ENCODE measurements around the gene ZNF276. TPM values are rescaled to one million over a fixed set of nuclear protein-coding genes. Genes with fewer than 3 reads are reported as not detected.
"Not testable (repeated sequence)": the region's sequence is repeated elsewhere in the genome, so short reads cannot be mapped to it uniquely, and the experiment has no call there.

The ZNF276 gene
- total RNA-seq, 1 experiment from 2014 or later, result 18.0 TPM

DNA sequence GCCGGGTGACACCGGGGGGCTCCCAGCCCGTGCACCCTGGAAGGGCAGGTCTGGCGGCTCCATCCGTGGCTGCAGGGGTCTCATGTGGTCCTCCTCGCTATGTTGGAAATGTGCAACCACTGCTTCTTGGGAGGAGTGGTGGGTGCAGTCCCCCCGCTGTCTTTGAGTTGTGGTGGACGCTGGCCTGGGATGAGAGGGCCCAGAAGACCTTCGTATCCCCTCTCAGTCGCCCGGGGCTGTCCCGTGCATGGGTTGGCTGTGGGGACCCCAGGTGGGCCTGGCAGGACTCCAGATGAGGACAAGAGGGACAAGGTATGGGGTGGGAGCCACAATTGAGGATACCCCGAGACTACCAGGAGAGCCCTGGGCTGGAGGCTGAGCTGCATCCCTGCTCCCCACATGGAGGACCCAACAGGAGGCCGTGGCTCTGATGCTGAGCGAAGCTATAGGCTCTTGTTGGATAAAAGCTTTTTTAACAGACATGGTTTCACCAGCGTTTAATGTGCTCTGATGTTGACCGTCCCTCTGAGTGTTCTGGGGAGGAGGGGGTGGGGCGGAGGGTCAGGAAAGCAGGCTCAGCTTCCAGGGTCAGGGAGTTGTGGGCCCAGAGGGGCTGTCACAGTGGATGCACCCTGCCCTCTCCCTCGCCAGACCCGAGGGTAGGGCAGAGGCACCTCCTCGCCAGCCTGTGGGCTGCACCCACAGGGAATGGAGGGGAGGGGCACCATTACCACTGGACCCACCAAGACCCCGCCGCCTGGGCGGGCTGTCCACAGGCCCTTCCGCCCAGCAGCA is 25.3 kb upstream of the ZNF276 start:
- no peak for DNase-seq (ENCODE audit: extremely low read depth, low read depth)

DNA sequence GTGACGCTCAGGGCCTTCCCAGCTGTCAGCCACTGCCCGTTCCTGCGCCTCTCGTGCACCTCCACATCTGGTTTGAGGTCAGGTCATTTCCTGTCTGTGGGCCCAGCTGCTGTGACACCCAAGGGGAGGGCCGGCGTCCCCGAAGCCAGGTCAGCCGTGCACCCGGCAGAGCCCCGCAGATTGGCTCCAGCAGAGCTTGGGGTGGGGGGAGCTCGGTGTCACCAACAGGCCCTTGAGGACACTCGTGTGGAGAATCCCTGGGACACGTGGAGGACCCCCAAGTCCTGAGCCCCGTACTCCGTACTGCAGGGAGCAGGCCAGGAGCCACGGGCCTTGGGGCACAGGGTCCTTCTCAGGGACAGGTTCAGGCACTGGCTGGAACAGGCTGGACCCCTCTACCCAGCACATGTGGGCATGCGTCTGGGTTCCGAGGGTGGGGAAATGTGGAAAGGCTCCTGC is 24.6 kb upstream of the ZNF276 start:
- no peak for DNase-seq (ENCODE audit: extremely low read depth, low read depth)

DNA sequence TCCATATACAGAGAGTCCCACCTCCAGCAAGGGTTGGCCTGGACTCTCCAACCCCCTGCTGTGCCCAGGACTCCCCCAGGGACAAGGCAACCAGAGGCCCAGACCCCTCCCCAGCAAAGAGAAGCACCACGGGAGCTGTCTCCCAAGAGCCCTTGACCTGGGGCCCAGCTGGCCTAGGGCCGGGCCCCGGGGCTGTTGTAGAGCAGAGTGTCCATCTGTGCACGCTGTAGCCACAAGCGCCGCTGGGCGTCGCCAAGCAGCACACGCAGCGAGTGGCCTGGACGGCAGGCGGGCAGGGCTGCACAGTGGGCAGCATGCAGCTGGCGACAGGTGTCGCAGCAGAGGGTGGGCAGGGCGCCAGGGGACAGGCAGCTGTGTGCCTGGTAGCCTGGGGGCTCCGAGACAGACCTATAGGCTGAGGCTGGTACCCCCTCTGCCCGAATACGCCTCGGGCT is 24.1 kb upstream of the ZNF276 start:
- DNase-seq (ENCODE audit: extremely low read depth, low read depth), result no peak

DNA sequence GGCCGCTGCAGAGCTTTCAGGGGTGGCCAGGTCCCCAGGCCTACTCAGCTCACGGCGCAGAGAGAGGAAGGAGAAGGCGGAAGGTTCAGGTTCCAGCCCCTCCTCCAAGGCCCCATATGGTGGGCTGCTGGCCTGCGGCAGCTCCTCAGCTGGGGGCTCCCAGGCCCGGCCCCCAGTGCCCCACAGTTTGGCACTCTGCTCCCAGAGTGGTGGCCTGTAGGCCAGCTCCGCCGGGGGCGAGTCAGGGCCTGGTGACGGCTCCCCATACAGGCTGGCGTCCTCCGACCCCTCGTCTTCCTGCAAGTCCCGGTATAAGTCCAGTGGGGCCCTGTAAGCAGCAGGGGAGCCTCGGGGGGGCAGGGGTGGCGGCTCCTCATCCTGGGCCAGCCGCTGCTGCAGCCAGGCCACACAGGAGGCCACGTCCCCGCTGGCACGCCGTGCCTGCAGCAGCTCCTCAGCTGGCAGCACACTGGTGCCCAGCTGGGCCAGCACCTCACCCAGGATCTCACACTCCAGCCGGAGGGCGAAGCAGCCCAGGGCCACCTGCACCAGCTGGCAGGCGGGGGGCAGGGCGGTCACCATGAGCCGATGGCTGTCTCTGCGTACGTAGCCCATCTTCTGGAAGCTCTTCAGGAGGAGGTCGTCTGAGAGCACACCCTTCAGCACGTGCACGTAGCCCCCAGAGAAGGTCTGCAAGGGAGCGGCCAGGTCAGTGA is 23.6 kb upstream of the ZNF276 start:
- no peak for DNase-seq (ENCODE audit: extremely low read depth, low read depth)

DNA sequence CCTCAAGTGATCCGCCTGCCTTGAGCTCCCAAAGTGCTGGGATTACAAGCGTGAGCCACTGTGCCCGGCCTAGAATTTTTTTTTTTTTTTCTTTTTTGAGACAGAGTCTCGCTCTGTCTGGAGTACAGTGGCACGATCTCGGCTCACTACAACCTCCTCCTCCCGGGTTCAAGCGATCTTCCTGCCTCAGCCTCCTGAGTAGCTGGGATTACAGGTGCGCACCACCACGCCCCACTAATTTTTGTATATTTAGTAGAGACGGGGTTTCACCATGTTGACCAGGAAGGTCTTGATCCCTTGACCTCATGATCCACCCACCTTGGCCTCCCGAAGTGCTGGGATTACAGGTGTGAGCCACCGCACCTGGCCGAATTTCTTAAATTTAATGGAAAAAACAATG is 22.6 kb upstream of the ZNF276 start:
- not testable (repeated sequence) for DNase-seq (ENCODE audit: extremely low read depth, low read depth)

DNA sequence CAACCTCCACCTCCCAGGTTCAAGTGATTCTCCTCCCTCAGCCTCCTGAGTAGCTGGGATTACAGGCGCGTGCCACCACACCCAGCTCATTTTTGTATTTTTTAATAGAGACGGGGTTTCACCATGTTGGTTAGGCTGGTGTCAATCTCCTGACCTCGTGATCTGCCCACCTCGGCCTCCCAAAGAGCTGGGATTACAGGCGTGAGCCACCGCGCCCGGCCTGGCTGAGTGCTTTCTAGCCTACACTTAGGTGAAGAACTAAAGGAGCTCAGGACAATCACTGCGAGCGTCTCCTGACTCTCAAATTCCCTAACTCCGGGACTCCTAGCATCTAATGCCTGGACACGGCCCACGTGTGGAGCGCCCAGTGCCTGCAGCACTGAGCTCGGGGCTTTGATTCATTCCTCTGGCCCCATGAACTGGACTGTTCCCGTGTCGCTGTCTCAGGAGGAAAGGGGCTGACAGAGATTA is 21.7 kb upstream of the ZNF276 start:
- DNase-seq (ENCODE audit: extremely low read depth, low read depth), result not testable (repeated sequence)

DNA sequence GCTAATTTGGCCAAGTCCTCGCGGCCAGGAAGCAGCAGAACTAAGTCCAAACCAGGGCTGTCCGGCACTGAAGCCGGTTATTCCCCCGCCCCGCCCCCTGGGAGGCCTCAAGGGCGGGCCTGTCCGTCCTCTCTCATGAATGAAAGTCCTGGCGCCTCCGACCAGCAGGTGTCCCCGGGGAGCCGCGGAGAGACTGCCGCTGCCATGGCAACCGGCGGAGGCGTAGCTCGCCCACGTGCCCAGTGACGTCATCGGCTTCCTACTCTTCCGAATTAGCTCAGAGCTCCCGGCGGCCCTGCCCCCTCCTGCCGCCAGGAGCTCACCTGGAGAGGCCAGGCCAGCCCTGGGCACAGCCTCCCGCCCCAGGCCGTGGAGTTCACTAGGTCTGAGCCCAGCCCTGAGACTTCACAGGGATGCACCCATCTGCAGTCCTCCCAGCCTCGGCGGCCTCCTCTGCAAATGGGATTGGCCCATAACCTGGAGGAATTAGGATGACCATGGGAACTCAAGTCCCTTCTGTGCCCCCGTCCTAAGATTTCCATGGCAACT is 21.2 kb upstream of the ZNF276 start:
- DNase-seq (ENCODE audit: extremely low read depth, low read depth), result peak; percentile 99

DNA sequence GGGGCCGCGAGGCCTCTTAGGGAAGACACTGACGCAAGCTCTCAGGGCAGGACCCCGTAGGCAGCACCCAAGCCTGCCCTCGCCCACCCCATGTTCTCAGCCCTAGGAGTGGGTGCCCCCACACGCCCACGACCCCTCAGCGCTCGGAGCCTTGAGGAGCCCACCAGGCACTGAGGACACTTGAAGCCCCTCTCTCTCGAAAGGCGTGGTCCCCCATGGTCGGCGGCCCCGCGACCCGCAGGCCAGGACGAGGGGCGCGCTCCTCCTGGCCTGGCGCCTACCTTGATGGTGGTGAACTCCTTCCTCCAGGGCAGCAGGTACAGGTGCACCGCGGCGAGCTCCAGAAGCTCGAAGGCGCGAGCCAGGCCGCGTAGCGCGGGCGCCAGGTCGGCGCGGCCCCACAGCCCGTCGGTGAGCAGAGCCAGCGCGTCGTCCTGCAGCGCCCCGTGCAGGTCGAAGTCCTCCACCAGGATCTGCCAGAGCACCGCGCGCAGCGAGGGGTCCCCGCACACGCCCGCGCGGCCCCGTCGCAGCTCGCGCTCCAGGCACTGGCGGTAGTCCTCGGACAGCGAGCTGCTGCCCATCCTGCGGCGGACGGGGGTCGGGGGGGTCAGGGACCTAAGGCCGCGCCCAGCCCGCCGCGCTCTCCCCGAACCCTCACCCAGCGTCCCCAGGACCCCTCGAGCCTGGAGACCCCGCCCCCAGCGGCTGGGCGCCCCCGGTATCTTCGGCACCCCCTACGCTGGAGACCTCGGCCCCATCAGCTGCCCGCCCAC is 20.5 kb upstream of the ZNF276 start:
- DNase-seq (ENCODE audit: extremely low read depth, low read depth), result peak; percentile 47

DNA sequence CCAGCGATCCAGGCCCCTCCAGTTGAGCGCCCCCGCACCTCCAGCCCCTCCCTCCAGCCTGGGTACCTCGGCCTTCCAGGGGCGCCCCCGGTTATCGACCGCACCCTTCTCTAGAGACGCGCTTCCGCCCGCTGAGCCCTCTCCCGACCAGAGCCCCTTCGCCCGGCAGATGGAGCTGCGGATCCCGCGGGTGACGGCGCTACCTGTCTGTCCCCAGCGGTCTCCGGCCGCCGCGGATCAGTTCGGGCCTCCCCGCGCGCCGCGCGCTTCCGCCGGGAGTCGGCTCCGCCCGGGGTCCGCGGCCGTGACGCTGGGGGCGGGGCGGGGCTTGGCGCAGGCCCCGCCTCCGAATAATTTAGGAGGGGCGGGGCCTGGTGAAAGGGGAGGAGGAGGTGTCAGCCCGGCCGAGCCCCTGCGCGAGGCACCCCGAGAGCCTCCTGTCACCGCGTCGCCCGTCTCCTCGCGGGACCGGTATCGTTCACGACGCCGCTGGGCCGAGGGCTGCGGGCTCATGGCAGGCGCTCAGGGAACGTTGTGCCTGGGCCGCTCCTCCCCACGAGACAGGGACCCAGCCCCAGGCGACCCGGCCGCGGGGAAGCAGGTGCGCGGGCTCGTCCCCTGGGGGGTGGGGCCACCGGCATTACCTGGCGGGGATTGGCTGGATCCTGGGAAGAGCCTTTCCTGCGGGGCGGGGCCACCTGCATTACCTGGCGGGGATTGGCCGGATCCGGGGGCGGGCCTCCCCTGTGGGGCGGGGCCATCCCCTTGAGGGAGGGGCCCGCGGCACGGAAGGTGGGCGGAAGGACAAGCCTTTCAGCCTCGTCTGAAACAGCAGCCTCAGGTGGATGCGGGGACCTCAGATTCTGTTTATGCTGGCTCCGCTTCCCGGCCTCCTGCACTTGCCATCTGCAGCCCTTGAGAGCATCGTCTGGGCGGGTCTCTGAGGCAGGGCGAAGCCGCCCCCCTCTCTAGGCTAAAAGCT is 19.6 kb upstream of the ZNF276 start, which contains the start of gene SPATA2L:
Gene SPATA2L (minus strand): TSS at position 281 of the 982 bp plus-strand sequence. CDS start 473 bp downstream, outside the sequence.
- peak; percentile 89 for DNase-seq (ENCODE audit: extremely low read depth, low read depth)

DNA sequence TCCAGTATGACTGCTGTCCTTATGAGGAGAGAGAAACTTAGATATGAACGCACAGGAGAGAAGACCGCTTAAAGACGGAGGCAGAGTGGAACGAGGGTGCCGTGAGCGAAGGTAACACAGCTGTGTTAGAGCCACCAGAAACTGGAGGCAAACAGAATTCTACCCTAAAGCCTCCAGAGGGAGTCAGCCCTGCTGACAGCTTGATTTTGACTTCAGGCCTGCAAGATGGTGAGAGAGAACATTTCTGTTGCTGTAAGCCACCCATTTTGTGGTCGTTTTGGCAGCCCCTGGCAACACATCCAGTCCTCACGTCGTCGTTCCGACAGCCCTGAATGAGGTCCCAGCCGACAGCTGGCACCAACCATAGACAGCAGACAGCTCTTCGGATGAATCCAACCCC is 17.1 kb upstream of the ZNF276 start:
- DNase-seq (ENCODE audit: extremely low read depth, low read depth), result no peak

DNA sequence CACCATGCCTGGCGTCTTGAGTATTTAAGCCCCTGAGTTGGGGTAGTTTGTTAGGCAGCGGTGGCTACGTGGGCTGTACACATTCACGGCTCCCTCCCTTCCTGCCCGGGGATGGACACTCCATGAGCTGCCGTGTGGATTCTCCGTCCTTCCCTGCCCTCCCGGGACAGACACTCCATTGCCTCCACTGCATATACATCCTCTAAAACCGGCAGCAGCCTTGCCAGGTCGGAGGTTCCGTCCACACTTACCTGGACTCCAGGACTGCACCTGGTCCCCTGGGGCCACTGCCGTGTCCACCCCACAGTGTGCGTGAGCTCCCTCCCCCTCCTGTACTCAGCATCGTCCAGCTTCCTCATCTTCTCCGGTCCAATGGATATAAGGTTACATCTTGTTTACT is 16.3 kb upstream of the ZNF276 start:
- DNase-seq (ENCODE audit: extremely low read depth, low read depth), result no peak

DNA sequence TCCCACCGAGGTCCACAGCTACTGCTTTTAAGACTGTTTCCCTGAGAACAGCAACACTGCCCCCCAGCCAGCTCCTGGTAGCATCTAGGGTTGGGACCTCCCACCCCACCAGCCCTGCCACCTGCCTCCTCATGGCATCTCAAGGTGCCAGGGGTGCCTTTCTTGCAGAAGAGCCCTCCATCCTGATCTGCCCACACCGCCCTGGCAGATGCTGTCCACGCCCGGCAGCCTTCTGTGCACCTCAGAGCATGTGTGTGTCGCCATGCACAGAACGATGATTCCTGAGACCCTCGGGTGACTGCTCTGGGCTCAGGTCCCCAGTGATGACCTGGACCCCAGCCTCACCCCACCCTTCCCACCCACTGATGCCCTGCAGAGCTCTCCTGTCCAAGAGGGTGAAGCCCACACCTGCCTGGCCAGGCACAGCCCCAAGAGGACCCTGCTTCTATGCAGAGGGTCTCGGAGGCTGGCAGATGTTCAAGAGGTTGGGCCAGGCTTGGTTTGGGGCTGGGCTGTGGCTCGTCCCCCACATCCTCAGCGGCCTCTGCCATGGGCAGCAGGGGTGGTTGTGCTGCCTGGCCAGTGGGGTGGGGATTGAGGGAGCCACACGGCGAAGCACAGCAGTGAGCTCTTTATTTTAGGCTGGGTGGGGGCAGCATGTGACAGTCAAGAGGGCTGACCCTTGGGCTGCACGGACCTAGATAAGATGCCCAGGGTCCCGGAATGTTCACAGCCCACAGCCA is 14.6 kb upstream of the ZNF276 start:
- no peak for DNase-seq (ENCODE audit: extremely low read depth, low read depth)

DNA sequence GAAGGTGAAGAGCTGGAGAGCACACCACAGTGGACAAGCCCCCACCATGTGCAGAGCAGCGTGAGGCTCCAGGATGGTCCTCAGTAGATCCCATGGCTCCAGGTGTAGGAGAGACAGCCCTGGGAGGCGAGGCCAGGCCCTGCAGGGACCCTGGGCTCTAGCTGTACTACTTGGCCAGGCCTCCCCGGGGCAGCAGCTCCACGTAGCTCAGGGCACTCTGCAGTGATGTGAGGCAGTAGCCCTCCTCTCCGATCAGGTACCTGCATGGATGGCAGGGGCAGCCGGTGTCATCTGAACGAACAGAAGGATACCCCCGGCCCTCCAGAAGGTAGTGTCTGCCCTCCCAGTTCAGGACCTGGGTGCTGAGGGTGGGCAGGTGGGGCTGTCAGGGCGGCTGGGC is 13.6 kb upstream of the ZNF276 start:
- DNase-seq (ENCODE audit: extremely low read depth, low read depth), result no peak

DNA sequence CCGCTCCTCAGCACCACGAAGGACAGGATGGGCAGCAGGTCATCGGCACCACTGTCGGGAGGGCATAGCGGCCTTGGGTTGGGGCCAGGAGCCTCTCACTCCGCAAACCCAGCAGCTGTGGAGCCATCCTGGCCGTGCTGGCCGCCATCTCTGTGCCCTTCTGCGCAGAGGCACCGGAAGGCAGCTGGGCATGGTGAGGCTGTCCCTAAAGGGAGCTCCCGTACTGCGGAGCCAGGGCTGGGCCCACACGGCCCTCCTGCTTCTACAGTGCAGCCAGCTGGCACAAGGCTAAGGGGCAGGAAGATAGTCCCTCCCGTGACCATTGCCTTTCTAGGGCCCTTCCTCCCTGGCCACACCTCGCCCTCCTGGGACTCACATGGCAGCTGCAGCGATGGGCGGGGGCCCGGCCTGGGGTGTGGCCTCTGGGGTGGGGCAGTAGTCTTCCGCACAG is 12.8 kb upstream of the ZNF276 start:
- DNase-seq (ENCODE audit: extremely low read depth, low read depth), result no peak

DNA sequence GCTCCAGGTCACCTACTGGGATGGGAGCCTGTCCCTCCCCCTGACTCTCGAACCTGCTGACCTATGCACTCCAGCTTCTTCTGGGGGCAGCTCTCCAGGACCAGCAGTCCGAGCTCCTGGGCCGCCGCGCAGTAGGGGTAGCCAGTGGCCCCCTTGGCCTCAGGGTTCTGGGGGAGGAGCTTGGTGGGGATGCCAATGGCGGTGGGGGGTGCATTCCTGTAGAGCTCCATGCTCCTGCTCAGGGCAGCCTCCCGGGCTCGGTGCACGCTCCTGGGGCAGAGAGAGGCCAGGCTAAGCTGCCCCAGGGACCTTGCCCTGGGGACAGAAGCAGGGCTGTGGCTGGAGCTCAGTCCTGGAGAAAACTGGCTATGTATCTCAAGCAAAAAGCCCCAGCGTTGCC is 12.2 kb upstream of the ZNF276 start:
- DNase-seq (ENCODE audit: extremely low read depth, low read depth), result no peak

DNA sequence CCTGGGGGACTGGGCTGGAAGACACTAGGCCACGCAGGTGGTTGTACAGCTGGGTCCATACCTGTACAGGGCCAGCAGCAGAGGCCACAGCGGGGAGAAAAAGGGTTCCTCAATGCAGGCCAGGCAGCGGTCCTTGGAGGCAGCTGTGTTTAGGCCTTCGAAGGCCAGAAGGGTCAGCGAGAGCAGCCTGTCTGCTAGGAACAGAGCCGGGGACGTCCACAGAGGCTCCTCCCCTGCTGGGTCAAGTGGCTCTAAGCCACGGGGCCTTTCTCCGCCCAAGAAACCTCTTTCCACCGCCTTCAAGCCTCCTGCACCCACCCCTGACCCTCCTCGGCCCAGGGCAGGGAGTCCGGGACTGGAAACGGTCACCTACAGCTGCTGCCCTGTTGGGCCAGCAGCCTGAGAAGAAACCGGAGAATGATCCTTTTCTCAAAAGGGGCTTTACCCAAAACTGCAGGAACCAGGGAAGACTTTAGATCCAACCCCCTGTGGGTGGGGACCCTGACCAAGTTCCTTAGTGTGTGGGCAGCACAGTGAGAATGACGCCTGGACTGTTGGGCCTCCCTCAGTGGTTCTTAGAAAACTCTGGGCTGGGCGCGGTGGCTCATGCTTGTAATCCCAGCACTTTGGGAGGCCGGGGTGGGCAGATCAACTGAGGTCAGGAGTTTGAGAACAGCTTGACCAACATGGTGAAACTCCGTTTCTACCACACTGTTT is 11.5 kb upstream of the ZNF276 start:
- DNase-seq (ENCODE audit: extremely low read depth, low read depth), result no peak

DNA sequence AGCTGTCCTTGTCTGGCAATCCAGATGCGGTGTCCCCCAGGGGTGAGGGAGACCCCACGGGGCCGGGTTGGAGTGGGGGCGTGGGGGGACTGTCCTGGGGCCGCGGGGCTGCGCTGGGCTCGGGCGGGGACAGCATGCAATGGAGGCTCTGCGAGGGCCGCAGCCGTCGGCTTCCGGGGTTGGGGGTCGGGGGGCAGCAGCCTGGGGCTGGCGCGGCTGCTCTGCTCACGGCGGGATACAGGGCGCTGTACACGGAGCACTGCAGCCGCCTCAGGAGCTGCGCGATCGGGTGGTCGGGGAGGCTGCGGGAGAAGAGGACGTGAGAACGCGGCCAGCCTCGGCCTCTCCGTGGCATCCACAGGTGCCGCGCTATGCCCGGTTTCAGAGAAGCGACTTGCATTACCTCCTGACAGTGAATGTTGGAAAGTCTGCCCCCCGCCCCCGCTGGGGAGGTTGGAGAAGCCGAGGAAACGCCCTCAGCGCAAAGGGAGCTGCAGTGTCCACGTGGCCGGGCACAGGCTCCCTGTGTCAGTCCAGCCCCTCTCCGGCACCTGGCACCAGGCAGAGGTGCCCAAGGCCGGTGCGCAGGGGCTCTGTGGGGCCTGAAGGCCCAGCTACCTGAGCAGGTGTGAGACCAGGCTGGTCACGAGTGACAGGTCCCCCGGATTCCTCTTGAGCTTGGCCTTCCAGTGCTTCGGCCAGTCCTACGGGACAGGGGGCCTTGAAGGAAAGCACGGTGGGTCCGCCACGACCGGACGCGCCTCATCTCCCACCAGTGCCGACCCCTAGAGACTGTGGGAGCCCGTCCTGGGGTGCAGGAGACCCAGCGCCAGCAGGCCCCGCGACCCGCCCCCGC is 10.4 kb upstream of the ZNF276 start:
- DNase-seq (ENCODE audit: extremely low read depth, low read depth), result no peak

Measured in NCI-H460 (cell line).